CD4-positive, alpha-beta T cell treated with Interferon alpha-2 for 1 hour (primary cell): ENCODE results near the gene FAM171A1.
"Not testable (repeated sequence)": the region's sequence is repeated elsewhere in the genome, so short reads cannot be mapped to it uniquely, and the experiment has no call there.

Experiments
- DNase-seq, 2 donors: peaks; one replicate each; pipeline ENCODE4 v3.0.0-alpha.2; 2020 to 2022

The FAM171A1 gene

GRCh38 chr10:15238555-15239335 lies 132.3 kb downstream of the FAM171A1 start:
- peak in 1 of 2 donors; percentile 9 for DNase-seq

GRCh38 chr10:15237351-15237750 lies 133.7 kb downstream of the FAM171A1 start:
- no peak for DNase-seq

- DNase-seq, result no peak
These were observed 134.7 kb downstream of the FAM171A1 start for GRCh38 chr10:15236340-15236739.

GRCh38 chr10:15232279-15232678 lies 138.8 kb downstream of the FAM171A1 start:
- no peak for DNase-seq

- DNase-seq, result no peak
These were observed 139.7 kb downstream of the FAM171A1 start for GRCh38 chr10:15231426-15231825.

GRCh38 chr10:15230257-15230656 lies 140.8 kb downstream of the FAM171A1 start:
- DNase-seq, result no peak

- DNase-seq, result no peak
These were observed 141.8 kb downstream of the FAM171A1 start for GRCh38 chr10:15229268-15229667.

GRCh38 chr10:15228426-15228825 lies 142.7 kb downstream of the FAM171A1 start:
- DNase-seq, result no peak

- DNase-seq, result no peak
These were observed 143.3 kb downstream of the FAM171A1 start for GRCh38 chr10:15227611-15228372.

- DNase-seq, result no peak
These were observed 145.6 kb downstream of the FAM171A1 start for GRCh38 chr10:15225511-15225910.

GRCh38 chr10:15224948-15225347 lies 146.1 kb downstream of the FAM171A1 start:
- no peak for DNase-seq

- no peak for DNase-seq
These were observed 147.9 kb downstream of the FAM171A1 start for GRCh38 chr10:15223174-15223573.

GRCh38 chr10:15222511-15222910 lies 148.6 kb downstream of the FAM171A1 start:
- DNase-seq, result no peak

GRCh38 chr10:15220445-15220844 lies 150.6 kb downstream of the FAM171A1 start:
- no peak for DNase-seq

GRCh38 chr10:15216700-15217099 lies 154.4 kb downstream of the FAM171A1 start:
- no peak for DNase-seq

GRCh38 chr10:15214237-15214636 lies 156.9 kb downstream of the FAM171A1 start:
- DNase-seq, result no peak

- DNase-seq, result no peak
These were observed 157.6 kb downstream of the FAM171A1 start for GRCh38 chr10:15213461-15213861.

- no peak for DNase-seq
These were observed 159.6 kb downstream of the FAM171A1 start for GRCh38 chr10:15211464-15211979.

- no peak for DNase-seq
These were observed 160.6 kb downstream of the FAM171A1 start for GRCh38 chr10:15210521-15210920.

GRCh38 chr10:15209827-15210509 lies 161.1 kb downstream of the FAM171A1 start:
- DNase-seq, result peak; percentile 72 to 82

GRCh38 chr10:15208221-15208620 lies 162.9 kb downstream of the FAM171A1 start:
- DNase-seq, result peak in 1 of 2 donors; percentile 3

GRCh38 chr10:15207410-15207809 lies 163.7 kb downstream of the FAM171A1 start:
- not testable (repeated sequence) for DNase-seq

- no peak for DNase-seq
These were observed 168.4 kb downstream of the FAM171A1 start for GRCh38 chr10:15202639-15203038.
